GM12873 (cell line): ENCODE results near the gene CPA1.

Source experiments
- CTCF ChIP-seq: IDR thresholded peaks from 2 replicates; pipeline ENCODE4 v1.5.1; 2012; ENCODE audit warnings: low read depth, mild to moderate bottlenecking, moderate library complexity, low read length, control low read depth; ENCODE audit not compliant: insufficient read depth; ENCODE audit errors: missing control alignments

CPA1 gene

GRCh38 chr7:130401101-130401500 lies 20.8 kb downstream of the CPA1 start:
- TF ChIP-seq CTCF = no peak

GRCh38 chr7:130401578-130401977 lies 21.3 kb downstream of the CPA1 start:
- no peak for TF ChIP-seq CTCF

GRCh38 chr7:130405003-130405402 lies 24.7 kb downstream of the CPA1 start:
- no peak for TF ChIP-seq CTCF

GRCh38 chr7:130409067-130409711 lies 28.9 kb downstream of the CPA1 start:
- TF ChIP-seq CTCF = no peak

- TF ChIP-seq CTCF = no peak
Measured at GRCh38 chr7:130409712-130410072, 29.4 kb downstream of the CPA1 start.

GRCh38 chr7:130410868-130411541 lies 30.7 kb downstream of the CPA1 start:
- no peak for TF ChIP-seq CTCF

GRCh38 chr7:130413201-130413600 lies 32.9 kb downstream of the CPA1 start:
- no peak for TF ChIP-seq CTCF
